CD4-positive, alpha-beta T cell treated with Interleukin-6 for 4 hours (primary cell): ENCODE data around the gene CRISP2.
"Not testable (repeated sequence)": the region's sequence is repeated elsewhere in the genome, so short reads cannot be mapped to it uniquely, and the experiment has no call there.

Experiments
- DNase-seq: peaks from one replicate; pipeline ENCODE4 v3.0.0-alpha.2; 2020; ENCODE audit warnings: mixed read lengths

CRISP2 gene

DNA sequence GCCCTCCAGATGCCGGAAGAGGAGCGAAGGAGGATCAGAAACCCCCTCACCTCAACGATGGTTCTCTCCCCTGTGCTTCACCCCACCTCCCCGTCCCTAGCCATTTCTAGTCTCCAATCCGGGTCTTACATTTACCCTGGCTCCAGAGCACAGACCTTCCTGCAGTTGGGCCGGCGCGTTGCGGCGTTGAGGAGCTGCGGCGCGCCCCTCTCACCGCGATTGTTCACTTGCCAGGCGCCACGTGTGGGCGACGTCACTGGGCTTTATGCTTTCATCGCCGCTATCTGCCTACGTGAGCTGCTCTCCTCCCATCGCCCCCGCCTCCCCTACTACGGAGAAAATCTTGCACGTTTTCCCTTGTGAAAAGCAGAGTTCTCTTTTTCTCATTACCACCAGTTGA lies at the start of gene CRISP2:
Gene CRISP2 (minus strand): TSS at position 198 of the 400 bp plus-strand sequence. CDS start 4,347 bp downstream, outside the sequence.
- DNase-seq = no peak

DNA sequence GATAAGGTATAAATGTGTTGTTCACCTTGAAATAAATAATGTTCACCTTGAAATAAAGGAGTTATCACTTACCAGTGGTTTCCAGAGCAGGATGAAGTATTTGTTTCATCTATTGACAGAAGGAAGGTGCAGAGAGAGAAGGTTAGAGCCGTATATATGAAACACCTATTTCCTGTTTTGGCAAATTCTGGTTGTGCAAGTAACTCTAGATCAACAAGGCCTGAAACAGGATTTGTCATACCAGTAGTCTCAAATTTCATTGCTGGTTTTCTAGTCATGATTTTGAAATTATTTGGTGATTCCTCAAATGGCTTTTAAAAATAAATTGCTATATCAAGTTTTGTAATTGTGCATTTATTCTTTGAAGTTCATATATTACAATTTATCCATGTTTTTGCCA lies 30.9 kb upstream of the CRISP2 start, which contains the start of gene CRISP3:
Gene CRISP3 (minus strand): TSS at position 130 of the 400 bp plus-strand sequence. CDS start 21 bp downstream, at position 109.
- DNase-seq = no peak

- no peak for DNase-seq
Measured at GRCh38 chr6:49743429-49743828, 30.1 kb upstream of the CRISP2 start.

- DNase-seq = no peak
Measured at GRCh38 chr6:49739423-49739822, 26.1 kb upstream of the CRISP2 start.

GRCh38 chr6:49736017-49736508 lies 22.7 kb upstream of the CRISP2 start:
- no peak for DNase-seq

DNA sequence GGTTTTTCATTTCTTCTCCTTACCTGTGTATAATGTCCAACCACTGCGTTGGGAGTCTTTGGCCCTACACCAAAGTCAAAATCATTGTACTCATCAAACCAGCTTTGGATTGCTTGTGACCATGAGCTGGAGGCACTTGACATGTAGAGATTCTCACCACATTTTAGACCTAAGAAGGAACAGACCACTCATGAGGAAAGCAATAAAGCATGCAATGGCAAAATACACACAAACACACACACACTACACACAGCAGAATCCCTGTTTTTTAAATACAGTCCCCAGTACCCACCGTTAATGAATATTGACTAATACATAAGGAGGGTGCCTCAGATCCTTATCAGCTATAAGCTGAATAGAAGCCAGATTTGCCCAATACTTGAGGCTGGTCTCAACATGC lies 20.3 kb upstream of the CRISP2 start:
- no peak for DNase-seq

DNA sequence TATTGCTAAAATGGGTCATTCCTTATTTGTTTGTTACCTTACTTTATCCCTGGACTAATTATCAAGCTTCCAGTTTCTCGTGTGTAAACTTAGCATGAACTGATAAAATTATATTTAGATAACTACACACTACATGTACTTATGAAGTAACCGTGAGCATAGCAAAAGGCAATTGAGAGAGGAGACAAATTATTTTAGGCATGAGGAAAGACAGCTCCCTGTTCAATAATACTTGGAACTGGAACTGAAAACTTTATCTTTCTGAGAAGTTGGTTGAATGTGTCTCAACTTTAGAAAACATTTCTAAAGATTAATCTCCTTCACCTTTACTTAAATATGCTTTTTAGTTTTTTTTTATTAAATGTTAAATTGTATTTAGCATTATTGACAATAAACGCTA lies 19.4 kb upstream of the CRISP2 start:
- no peak for DNase-seq

DNA sequence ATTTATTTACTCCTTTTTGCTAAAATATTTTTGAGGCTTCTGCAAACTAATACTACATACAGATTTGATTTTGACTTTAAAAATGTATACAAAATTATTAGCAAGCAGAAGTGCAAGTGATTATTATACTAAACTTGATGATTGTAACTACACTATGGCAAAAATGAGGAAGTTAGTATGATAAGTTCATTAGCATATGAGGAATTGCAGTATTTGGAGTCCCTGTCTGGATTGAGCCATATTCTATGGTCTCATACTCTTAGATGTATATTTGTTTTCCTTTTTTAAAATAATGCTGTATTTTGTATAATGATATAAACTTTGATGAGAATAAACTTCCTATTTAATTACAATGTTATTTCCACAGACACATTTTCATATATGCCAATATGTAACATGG lies 16.9 kb upstream of the CRISP2 start:
- DNase-seq = no peak

DNA sequence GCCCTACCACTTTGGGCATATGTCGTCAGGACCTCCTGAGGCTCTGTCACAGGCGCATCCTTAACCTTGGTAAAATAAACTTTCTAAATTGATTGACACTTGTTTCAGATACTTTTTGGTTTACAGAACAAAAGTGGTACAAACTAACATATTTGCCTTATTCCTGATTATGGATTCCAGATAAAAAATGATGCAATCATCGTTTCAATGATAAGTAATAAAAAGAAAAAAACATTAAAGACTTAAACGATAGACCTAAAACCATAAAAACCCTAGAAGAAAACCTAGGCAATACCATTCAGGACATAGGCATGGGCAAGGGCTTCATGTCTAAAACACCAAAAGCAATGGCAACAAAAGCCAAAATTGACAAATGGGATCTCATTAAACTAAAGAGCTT lies 10.6 kb upstream of the CRISP2 start:
- DNase-seq = not testable (repeated sequence)

DNA sequence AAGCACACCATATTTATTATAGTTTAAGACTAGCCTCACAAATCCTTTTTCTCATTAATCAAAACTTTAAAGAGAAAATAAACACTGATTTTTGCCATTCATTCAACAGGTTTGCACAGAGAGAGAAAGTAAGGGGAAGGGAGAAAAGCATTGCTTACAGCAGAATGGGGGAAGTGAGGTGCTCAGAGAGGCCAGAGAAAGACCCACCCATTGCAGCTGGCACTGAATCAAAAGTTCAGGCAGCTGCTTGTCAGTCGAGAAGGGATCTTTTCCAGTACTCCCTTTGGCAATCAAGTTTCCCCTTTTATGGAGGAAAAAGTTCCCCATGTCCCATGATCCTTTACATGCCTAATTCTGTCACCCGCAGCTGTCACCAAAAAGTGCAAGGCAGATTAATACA lies 8.0 kb upstream of the CRISP2 start:
- no peak for DNase-seq

DNA sequence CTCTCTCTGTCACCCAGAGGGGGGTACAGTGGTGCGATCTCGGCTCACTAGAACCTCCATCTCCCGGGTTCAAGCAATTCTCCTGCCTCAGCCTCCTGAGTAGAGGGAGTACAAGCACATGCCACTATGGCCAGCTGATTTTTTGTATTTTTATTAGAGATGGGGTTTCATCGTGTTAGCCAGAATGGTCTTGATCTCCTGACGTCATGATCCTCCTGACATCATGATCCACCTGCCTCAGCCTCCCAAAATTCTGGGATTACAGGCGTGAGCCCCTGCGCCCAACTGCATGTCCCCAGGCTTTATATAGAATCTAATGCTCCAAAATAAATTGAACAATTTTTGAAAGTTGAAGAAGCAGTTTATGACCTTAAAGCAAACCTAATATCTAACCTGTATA lies 7.0 kb upstream of the CRISP2 start:
- no peak for DNase-seq

DNA sequence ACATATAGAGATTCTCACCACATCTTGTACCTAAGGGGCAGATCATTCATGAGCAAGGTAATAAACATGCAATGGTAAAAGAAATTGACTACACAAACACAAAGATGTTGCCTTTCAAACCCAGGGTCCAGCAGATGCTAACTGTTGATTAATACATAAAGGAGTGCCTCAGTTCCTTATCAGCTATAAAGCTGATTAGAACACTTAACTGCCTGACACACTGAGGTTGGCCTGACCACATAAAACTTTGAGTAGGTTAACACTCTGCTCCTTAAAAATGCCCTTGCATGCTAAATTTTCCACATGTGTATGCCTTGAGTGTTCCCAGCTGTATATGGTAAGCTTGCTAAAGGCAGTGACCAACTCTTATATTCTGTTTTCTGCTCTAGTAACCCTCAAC lies 14.9 kb downstream of the CRISP2 start:
- no peak for DNase-seq

- DNase-seq = no peak
Measured at GRCh38 chr6:49693512-49693911, 19.8 kb downstream of the CRISP2 start.

GRCh38 chr6:49692534-49692933 lies 20.8 kb downstream of the CRISP2 start:
- DNase-seq = no peak

DNA sequence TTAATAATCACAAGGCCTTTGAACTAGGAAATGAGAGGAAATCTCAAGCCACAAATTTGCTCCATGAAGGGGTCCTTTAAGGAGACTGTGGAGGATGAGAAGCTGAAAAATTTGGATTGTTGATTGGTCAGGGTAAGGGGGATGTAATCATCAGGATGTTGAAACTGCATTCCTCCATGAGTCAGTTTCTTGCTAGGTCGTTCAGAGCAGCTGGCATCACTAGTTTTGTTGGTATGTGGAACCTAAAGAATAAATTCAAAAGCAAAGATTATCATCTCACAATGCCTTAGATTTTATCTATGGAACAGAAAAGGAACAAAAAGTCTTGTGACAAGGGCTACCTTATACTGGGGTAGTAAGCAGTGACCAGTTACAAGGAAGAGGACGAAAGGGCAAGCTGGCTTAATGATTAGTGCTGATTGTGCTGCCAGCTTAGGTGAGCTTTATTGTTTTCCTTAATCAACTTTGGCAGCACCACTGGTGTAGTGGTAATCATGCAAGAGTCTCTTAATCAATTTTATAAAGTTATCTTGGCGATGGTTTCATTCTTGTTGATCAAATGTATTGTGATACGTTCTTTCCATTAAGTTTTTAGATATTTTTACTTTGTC lies 36.6 kb downstream of the CRISP2 start:
- DNase-seq = no peak

DNA sequence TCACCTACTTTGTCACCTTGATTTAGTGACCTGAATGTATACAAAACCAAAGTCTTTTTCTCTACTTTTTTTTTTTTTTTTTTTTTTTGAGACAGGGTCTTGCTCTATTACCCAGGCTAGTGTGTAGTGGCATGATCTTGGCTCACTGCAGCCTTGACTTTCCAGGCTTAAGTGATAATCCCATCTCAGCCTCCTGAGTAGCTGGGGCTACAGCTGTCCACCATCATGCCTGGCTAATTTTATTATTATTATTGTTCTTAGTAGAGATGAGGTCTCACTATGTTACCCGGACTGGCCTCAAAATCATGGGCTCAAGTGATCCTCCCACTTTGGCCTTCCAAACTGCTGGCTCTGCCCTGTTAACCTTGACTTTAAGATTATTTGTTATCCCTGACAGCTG lies 37.5 kb downstream of the CRISP2 start:
- DNase-seq = no peak

- no peak for DNase-seq
Measured at GRCh38 chr6:49668083-49668511, 45.2 kb downstream of the CRISP2 start.

GRCh38 chr6:49666930-49667757 lies 46.2 kb downstream of the CRISP2 start:
- no peak for DNase-seq

DNA sequence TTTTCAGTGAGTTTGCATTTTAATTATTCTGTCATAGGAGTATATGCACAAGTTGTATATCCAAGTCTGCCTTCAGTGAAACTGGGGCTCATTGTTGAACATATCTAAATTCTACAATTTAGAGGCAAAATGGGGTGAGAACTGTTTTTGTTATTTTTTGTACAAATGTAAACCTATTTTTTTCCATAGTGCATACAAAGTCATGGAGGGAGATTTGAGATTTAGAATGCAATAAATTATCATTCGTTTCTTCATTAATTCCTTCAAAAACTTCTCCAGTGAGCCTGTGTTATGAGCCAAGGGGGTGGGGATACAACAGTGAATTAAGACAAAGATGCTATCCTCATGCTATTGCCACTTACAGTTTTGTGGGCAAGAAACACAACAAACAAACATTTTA lies 46.9 kb downstream of the CRISP2 start:
- no peak for DNase-seq

DNA sequence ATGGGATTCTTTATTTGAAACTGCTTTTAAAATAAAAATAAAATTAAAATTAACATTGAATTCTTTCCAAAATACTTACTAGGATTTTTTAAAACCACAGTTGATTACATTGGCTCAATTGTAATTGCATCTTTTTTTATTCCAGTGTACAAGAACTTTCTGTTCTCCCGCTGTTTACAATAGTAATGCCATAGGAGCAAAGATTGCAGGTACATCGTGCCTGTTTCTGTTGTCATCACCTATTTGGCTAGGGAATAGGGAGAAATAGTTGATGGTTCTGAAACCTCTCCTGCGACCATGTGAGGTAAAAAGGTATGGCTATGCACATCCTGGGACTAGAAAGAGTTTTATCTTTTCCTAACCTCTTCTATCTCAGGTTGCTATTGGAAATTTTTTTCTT lies 48.5 kb downstream of the CRISP2 start:
- no peak for DNase-seq

- DNase-seq = not testable (repeated sequence)
Measured at GRCh38 chr6:49664054-49664453, 49.3 kb downstream of the CRISP2 start.

GRCh38 chr6:49662892-49663261 lies 50.5 kb downstream of the CRISP2 start:
- no peak for DNase-seq

GRCh38 chr6:49662231-49662891 lies 51.0 kb downstream of the CRISP2 start:
- no peak for DNase-seq

DNA sequence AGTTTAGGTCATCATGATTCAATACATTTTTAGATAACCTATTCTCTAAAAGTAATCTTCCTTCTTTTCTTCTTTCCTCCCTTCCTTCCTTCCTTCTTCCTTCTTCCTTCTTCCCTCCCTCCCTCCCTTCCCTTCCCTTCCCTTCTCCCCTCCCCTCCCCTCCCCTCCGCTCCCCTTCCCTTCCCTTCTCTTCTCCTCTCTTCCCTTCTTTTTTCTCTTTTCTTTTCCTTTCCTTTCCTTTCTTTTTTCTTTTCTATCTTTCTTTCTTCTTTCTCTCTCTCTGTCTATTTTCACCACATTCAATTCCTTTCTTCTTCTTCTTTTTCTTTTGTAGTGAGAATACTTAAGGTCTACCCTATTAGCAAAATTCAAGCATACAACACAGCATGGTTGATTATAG lies 59.4 kb downstream of the CRISP2 start:
- DNase-seq = no peak
